Epidermal melanocyte (primary cell): ENCODE measurements around the gene PARD3.
A peak's percentile ranks its signal among the peaks of the same experiment; 100 is the strongest.

Experiments
- DNase-seq: peaks from one replicate; pipeline ENCODE4 v3.0.0; 2011; ENCODE audit warnings: low spot score; ENCODE audit not compliant: insufficient read length

Gene PARD3

GRCh38 chr10:34192646-34193045 lies 622.5 kb downstream of the PARD3 start:
- DNase-seq: no peak

GRCh38 chr10:34191406-34191805 lies 623.7 kb downstream of the PARD3 start:
- DNase-seq: no peak

GRCh38 chr10:34190580-34190979 lies 624.5 kb downstream of the PARD3 start:
- DNase-seq: no peak

GRCh38 chr10:34189830-34190229 lies 625.3 kb downstream of the PARD3 start:
- no peak for DNase-seq

GRCh38 chr10:34188221-34188620 lies 626.9 kb downstream of the PARD3 start:
- no peak for DNase-seq

GRCh38 chr10:34187201-34187600 lies 627.9 kb downstream of the PARD3 start:
- DNase-seq: peak; percentile 61

GRCh38 chr10:34186745-34187144 lies 628.4 kb downstream of the PARD3 start:
- DNase-seq: no peak

- DNase-seq: no peak
These were observed 629.1 kb downstream of the PARD3 start for GRCh38 chr10:34185998-34186397.

- no peak for DNase-seq
These were observed 630.1 kb downstream of the PARD3 start for GRCh38 chr10:34184939-34185386.

- DNase-seq: no peak
These were observed 630.7 kb downstream of the PARD3 start for GRCh38 chr10:34184397-34184796.

GRCh38 chr10:34183016-34183796 lies 631.9 kb downstream of the PARD3 start:
- DNase-seq: no peak

GRCh38 chr10:34181553-34182300 lies 633.4 kb downstream of the PARD3 start:
- no peak for DNase-seq

GRCh38 chr10:34180749-34181148 lies 634.3 kb downstream of the PARD3 start:
- no peak for DNase-seq

GRCh38 chr10:34179280-34179679 lies 635.8 kb downstream of the PARD3 start:
- DNase-seq: no peak

GRCh38 chr10:34178756-34179155 lies 636.3 kb downstream of the PARD3 start:
- DNase-seq: no peak

GRCh38 chr10:34178196-34178595 lies 636.9 kb downstream of the PARD3 start:
- no peak for DNase-seq

GRCh38 chr10:34177445-34177844 lies 637.7 kb downstream of the PARD3 start:
- DNase-seq: no peak

GRCh38 chr10:34176351-34176750 lies 638.7 kb downstream of the PARD3 start:
- no peak for DNase-seq

GRCh38 chr10:34175121-34175520 lies 640.0 kb downstream of the PARD3 start:
- no peak for DNase-seq

- no peak for DNase-seq
These were observed 642.1 kb downstream of the PARD3 start for GRCh38 chr10:34172936-34173533.

- no peak for DNase-seq
These were observed 643.1 kb downstream of the PARD3 start for GRCh38 chr10:34171957-34172527.

GRCh38 chr10:34169677-34170076 lies 645.4 kb downstream of the PARD3 start:
- DNase-seq: no peak
